Measurements from ENCODE around the gene FGFR1OP2.

DNA sequence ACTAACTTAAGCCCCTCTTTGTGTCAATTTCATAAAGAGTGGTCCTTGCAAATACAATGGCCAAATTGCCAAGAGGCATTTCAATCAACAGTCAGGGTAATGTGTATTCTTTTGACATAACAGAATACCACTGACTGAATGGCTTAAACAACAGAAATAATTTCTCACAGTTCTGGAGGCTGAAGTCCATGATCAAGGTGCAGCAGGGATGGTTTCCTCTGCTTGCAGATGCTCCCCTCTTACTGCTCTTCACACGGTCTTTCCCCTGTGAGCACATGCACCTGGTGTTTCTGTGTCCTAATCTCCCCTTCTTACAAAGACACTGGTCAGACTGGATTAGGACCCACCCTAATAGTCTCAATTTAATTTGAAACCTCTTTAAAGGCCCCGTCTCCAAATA lies 31.9 kb downstream of the FGFR1OP2 start:
- no peak for TF ChIP-seq ZFP30 (CRISPR knock-in tag; IDR thresholded peaks at IDR 0.05)
- no peak for TF ChIP-seq TOX (CRISPR knock-in tag; IDR thresholded peaks at IDR 0.05; ENCODE audit: borderline replicate concordance)
- TF ChIP-seq RARB (CRISPR knock-in tag; IDR thresholded peaks at IDR 0.05) = no peak
- no peak for TF ChIP-seq PPARA (CRISPR knock-in tag; IDR thresholded peaks at IDR 0.05; ENCODE audit: borderline replicate concordance)
- no peak for TF ChIP-seq ESRRG (CRISPR knock-in tag; IDR thresholded peaks at IDR 0.05)

Measured in SK-N-SH treated with all-trans-retinoic acid at 6 μM for 48 hours (cell line).